Progenitor cell of endocrine pancreas (in vitro differentiated cells): Measurements from ENCODE around the gene LTBP3. TPM values are rescaled to one million over a fixed set of nuclear protein-coding genes. Genes with fewer than 3 reads are reported as not detected.
A peak's percentile ranks its signal among the peaks of the same experiment; 100 is the strongest.

Experiments used
- DNase-seq: peaks from one replicate; pipeline ENCODE4 v3.0.0; 2021; ENCODE audit warnings: low spot score; ENCODE audit not compliant: unreplicated experiment
- H3K27ac Mint-ChIP-seq: 2 replicates; pipeline ENCODE4 v1.8.0; 2021; ENCODE audit warnings: mild to moderate bottlenecking, moderate library complexity, mixed read lengths
- H3K27me3 Mint-ChIP-seq: 2 replicates; pipeline ENCODE4 v1.8.0; 2021; ENCODE audit warnings: mixed read lengths
- H3K36me3 Mint-ChIP-seq: 2 replicates; pipeline ENCODE4 v1.8.0; 2022; ENCODE audit warnings: mixed read lengths; ENCODE audit not compliant: insufficient read depth
- H3K4me1 Mint-ChIP-seq: 2 replicates; pipeline ENCODE4 v1.8.0; 2021; ENCODE audit warnings: low read depth, mixed read lengths
- H3K4me3 Mint-ChIP-seq: 2 replicates; pipeline ENCODE4 v1.8.0; 2021; ENCODE audit warnings: low read depth, mild to moderate bottlenecking, moderate library complexity, mixed read lengths
- H3K9me3 Mint-ChIP-seq: 2 replicates; pipeline ENCODE4 v1.8.0; 2021; ENCODE audit warnings: low read depth, mixed read lengths
- CTCF ChIP-seq: fragments of 200-600 bp; sonication (generic); IDR thresholded peaks from one replicate; pipeline ENCODE4 v1.5.0; 2021; ENCODE audit warnings: antibody characterized with exemption, mild to moderate bottlenecking; ENCODE audit not compliant: unreplicated experiment
- total RNA-seq: library from RNA; stranded (reverse); gene quantifications from 2 replicates; pipeline ENCODE4 v1.2.1, GENCODE V29; 2021

LTBP3 gene
- total RNA-seq, 1 donor from 2014 or later = 55.3 TPM

GRCh38 chr11:65592858-65593517, 34.8 kb upstream of the LTBP3 start:
- TF ChIP-seq CTCF = no peak
- no peak for DNase-seq
- no peak overlapping the region for H3K27ac Mint-ChIP-seq
- peaks cover 4% of the 10 kb centered on the region for H3K36me3 Mint-ChIP-seq
- no peaks in the 10 kb centered on the region for H3K4me1 Mint-ChIP-seq
- H3K9me3 Mint-ChIP-seq = no peaks in the 10 kb centered on the region
- no peak overlapping the region for H3K4me3 Mint-ChIP-seq
- H3K27me3 Mint-ChIP-seq = peaks cover 50% of the 10 kb centered on the region

DNA sequence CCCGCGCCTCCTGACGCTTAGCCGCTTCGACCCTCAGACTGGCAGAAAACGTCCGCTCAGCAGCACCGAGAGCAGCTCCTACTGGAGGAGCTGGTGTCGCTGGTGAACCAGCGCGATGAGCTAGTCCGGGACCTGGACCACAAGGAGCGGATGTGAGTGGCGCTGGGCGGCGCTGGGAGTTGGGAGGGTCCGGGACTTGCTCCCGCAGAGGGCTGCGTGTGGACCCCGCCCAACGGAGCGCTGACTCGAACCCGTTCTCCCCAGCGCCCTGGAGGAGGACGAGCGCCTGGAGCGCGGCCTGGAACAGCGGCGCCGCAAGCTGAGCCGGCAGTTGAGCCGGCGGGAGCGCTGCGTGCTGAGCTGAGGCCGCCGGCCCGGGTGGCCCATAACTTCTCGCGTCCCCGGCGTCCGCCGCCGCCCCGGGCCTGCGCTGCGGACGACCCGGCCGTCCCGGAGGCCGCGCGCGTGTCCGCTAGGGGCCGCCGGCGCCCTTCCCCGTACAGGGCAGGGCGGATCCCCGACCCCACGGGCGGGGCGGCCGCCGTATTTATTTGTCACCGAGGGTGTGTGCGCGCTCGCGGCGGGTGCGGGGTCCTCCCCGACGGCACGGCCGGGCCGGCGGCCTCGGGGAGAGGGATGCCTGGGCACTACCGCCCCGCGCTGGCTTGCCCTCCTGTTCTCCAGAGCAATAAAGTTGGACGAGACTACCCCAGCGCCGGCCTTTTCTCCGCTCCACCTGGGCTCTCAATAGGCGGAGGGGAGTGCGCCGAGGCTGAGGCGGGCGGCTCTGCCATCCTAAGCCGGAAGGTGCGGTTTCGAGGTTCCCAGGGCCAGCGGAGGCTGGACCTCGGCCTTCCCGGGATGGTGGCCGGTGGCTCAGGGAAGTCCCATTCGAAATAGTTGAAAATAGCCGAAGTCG, 34.0 kb upstream of the LTBP3 start:
- Mint-ChIP-seq H3K4me1 (no peaks in the 10 kb centered on the region), H3K27me3 (peaks cover 53% of the 10 kb centered on the region), H3K36me3 (peaks cover 2% of the 10 kb centered on the region), H3K27ac (no peak overlapping the region), H3K4me3 (peak overlapping the region; percentile 19), H3K9me3 (no peaks in the 10 kb centered on the region)
- no peak for DNase-seq
- TF ChIP-seq CTCF = peak; percentile 40

DNA sequence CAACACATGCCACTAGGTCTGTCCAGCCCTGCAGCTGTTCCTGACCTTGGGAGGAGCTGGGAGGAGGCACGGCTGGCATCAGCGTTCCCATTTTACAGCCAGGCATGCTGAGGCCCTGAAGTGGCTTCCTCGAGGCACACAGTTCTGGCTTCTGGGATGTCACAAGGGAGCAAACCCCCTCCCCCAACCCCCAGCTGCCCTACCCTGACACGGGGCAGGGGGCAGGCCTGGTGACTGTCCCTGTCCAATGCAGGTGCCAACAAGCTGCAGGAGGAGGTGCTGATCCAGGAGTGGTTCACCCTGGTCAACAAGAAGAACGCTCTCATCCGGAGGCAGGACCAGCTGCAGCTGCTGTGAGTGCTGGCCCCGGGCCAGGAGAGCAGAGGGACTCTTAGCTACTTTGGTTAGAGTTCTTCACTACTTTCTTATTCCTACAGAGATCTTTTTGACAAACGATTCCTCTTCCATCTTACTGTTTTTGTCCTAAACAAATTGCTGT, 32.1 kb upstream of the LTBP3 start:
- no peak overlapping the region for H3K4me3 Mint-ChIP-seq
- H3K27me3 Mint-ChIP-seq = peaks cover 64% of the 10 kb centered on the region

GRCh38 chr11:65589444-65590239, 31.5 kb upstream of the LTBP3 start:
- Mint-ChIP-seq H3K36me3 (peaks cover 2% of the 10 kb centered on the region), H3K27ac (no peak overlapping the region), H3K9me3 (no peaks in the 10 kb centered on the region), H3K27me3 (peaks cover 61% of the 10 kb centered on the region), H3K4me3 (no peak overlapping the region), H3K4me1 (no peaks in the 10 kb centered on the region)
- no peak for DNase-seq
- TF ChIP-seq CTCF = no peak

More for the DNA sequence above, 32.1 kb upstream of the LTBP3 start:
- Mint-ChIP-seq H3K27ac (no peak overlapping the region), H3K4me1 (no peaks in the 10 kb centered on the region), H3K36me3 (peaks cover 2% of the 10 kb centered on the region), H3K9me3 (no peaks in the 10 kb centered on the region)
- DNase-seq = no peak
- TF ChIP-seq CTCF = no peak
